AG09319 (cell line): Measurements from ENCODE around the gene RPS6KA2.

Source experiments
- DNase-seq: peaks from one replicate; pipeline ENCODE4 v3.0.0-alpha.2; 2010; ENCODE audit warnings: low read depth; ENCODE audit errors: extremely low read depth
- CTCF ChIP-seq: IDR thresholded peaks from 2 replicates; pipeline ENCODE4 v1.5.1; 2011; ENCODE audit warnings: low read depth, mild to moderate bottlenecking, inconsistent platforms, low read length, moderate library complexity

RPS6KA2 gene

GRCh38 chr6:166618251-166618650 is 8.8 kb downstream of the RPS6KA2 start:
- no peak for DNase-seq
- TF ChIP-seq CTCF = no peak

GRCh38 chr6:166617359-166617758 is 9.7 kb downstream of the RPS6KA2 start:
- TF ChIP-seq CTCF = no peak
- DNase-seq = no peak

- TF ChIP-seq CTCF = no peak
- no peak for DNase-seq
Measured at GRCh38 chr6:166616261-166617238, 10.5 kb downstream of the RPS6KA2 start.

- DNase-seq = no peak
- TF ChIP-seq CTCF = no peak
Measured at GRCh38 chr6:166615059-166615770, 11.8 kb downstream of the RPS6KA2 start.

- no peak for DNase-seq
- no peak for TF ChIP-seq CTCF
Measured at GRCh38 chr6:166614589-166614988, 12.5 kb downstream of the RPS6KA2 start.

GRCh38 chr6:166614171-166614583 is 12.9 kb downstream of the RPS6KA2 start:
- TF ChIP-seq CTCF = no peak

GRCh38 chr6:166613027-166613426 is 14.0 kb downstream of the RPS6KA2 start:
- no peak for DNase-seq
- TF ChIP-seq CTCF = no peak

More at GRCh38 chr6:166614171-166614583, 12.9 kb downstream of the RPS6KA2 start:
- no peak for DNase-seq
